ENCODE results near the gene SIDT2. TPM values are rescaled to one million over a fixed set of nuclear protein-coding genes. Genes with fewer than 3 reads are reported as not detected.

The SIDT2 gene
- total RNA-seq, 1 donor from 2014 or later: 16.2 TPM

GRCh38 chr11:117195258-117195657 is 16.7 kb downstream of the SIDT2 start:
- Histone ChIP-seq H3K36me3 (ENCODE audit: control insufficient read depth in 3 of 3, insufficient read depth in 3 of 3, low read length in 3 of 3) (peaks cover 35 to 47% (median 35%) of the 10 kb centered on the region in 3 donors), H3K4me1 (ENCODE audit: control insufficient read depth in 3 of 3, insufficient read depth in 3 of 3, low read length in 3 of 3) (peaks cover 11 to 20% (median 12%) of the 10 kb centered on the region in 3 donors), H3K9ac (ENCODE audit: low read depth in 1 of 3, low read length in 3 of 3) (no peak overlapping the region), H3K27me3 (ENCODE audit: control insufficient read depth in 3 of 3, insufficient read depth in 3 of 3, low read length in 3 of 3) (peaks cover 0 to 4% (median 0%) of the 10 kb centered on the region in 3 donors), H3K27ac (ENCODE audit: low read depth, low read length) (no peak overlapping the region), H3K4me3 (ENCODE audit: low read length in 3 of 3) (no peak overlapping the region), H3K9me3 (ENCODE audit: control insufficient read depth in 3 of 3, low read length in 3 of 3) (no peaks in the 10 kb centered on the region)

DNA sequence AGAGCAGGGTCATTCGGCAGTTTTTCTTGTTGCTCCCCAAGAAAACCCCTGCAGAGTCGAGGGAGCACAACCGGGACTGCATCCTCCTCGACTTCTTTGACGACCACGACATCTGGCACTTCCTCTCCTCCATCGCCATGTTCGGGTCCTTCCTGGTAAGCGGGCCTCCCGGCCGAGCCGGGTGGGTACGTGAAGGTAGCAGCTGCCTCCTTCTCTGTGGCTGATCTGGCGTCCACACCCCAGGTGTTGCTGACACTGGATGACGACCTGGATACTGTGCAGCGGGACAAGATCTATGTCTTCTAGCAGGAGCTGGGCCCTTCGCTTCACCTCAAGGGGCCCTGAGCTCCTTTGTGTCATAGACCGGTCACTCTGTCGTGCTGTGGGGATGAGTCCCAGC is 17.2 kb downstream of the SIDT2 start:
- no peak overlapping the region for H3K9ac ChIP-seq (ENCODE audit: low read depth in 1 of 3, low read length in 3 of 3)
- H3K36me3 ChIP-seq (ENCODE audit: control insufficient read depth in 3 of 3, insufficient read depth in 3 of 3, low read length in 3 of 3): peaks cover 30 to 41% (median 31%) of the 10 kb centered on the region in 3 donors
- no peaks in the 10 kb centered on the region for H3K9me3 ChIP-seq (ENCODE audit: control insufficient read depth in 3 of 3, low read length in 3 of 3)
- H3K27ac ChIP-seq (ENCODE audit: low read depth, low read length): no peak overlapping the region
- peaks cover 0 to 4% (median 0%) of the 10 kb centered on the region in 3 donors for H3K27me3 ChIP-seq (ENCODE audit: control insufficient read depth in 3 of 3, insufficient read depth in 3 of 3, low read length in 3 of 3)
- no peak overlapping the region for H3K4me3 ChIP-seq (ENCODE audit: low read length in 3 of 3)
- H3K4me1 ChIP-seq (ENCODE audit: control insufficient read depth in 3 of 3, insufficient read depth in 3 of 3, low read length in 3 of 3): peaks cover 12 to 23% (median 14%) of the 10 kb centered on the region in 3 donors

GRCh38 chr11:117197006-117197405 is 18.5 kb downstream of the SIDT2 start:
- H3K9me3 ChIP-seq (ENCODE audit: control insufficient read depth in 3 of 3, low read length in 3 of 3): no peaks in the 10 kb centered on the region
- no peak overlapping the region for H3K4me3 ChIP-seq (ENCODE audit: low read length in 3 of 3)
- peaks cover 24 to 35% (median 24%) of the 10 kb centered on the region in 3 donors for H3K4me1 ChIP-seq (ENCODE audit: control insufficient read depth in 3 of 3, insufficient read depth in 3 of 3, low read length in 3 of 3)
- peak overlapping the region; percentile 88 for H3K27ac ChIP-seq (ENCODE audit: low read depth, low read length)
- H3K9ac ChIP-seq (ENCODE audit: low read depth in 1 of 3, low read length in 3 of 3): no peak overlapping the region
- H3K27me3 ChIP-seq (ENCODE audit: control insufficient read depth in 3 of 3, insufficient read depth in 3 of 3, low read length in 3 of 3): peaks cover 0 to 4% (median 0%) of the 10 kb centered on the region in 3 donors
- H3K36me3 ChIP-seq (ENCODE audit: control insufficient read depth in 3 of 3, insufficient read depth in 3 of 3, low read length in 3 of 3): peaks cover 24 to 32% (median 26%) of the 10 kb centered on the region in 3 donors

DNA sequence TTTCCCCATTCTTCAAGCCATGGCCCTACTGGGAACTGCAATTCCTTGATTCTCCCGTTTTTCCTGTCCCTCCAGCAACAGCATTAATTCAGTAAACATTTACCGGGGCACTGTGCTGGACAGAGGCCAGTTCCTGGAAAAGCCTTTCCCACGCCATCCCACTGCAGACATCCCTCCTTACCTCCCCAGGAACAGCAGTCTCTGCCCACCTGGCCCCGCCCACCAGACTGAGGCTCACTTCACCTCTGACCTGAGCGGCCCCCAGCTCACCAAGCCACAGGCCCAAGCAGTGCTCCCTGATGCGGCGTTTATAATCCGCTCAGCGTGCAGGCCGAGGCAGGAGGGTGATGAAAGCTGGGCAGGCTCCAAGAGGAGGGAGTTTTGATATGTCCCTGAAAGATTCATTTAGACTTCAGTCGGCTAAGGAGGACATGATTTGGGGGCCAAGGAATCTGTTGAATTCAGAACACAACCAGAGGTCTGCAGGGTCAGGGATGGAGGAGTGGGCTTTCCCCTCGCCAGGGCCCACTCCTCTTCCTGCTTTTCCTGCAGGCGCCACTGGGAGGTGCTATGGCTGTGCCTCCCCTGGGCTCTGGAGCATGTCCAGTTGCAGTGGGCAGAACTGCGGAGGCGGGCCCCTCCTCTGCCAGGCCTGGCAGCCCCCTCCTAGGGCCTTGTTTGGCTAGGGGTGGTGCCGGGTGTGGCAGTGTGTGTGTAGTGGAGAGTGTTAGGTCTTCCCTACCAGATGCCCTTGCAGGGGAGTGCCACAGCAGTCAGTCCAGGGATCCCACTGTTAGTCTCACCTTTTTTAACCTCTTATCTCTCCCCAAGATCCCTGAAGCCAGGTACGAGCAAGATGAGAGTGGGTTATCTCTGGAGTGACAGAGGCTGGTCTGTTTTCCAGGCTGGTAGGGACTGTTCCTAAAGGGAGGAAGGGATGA is 19.2 kb downstream of the SIDT2 start:
- Histone ChIP-seq H3K9me3 (ENCODE audit: control insufficient read depth in 3 of 3, low read length in 3 of 3) (no peaks in the 10 kb centered on the region), H3K27ac (ENCODE audit: low read depth, low read length) (peak overlapping the region; percentile 88), H3K4me1 (ENCODE audit: control insufficient read depth in 3 of 3, insufficient read depth in 3 of 3, low read length in 3 of 3) (peaks cover 31 to 42% (median 32%) of the 10 kb centered on the region in 3 donors), H3K4me3 (ENCODE audit: low read length in 3 of 3) (peak overlapping the region in 1 of 3 donors; percentile 21), H3K36me3 (ENCODE audit: control insufficient read depth in 3 of 3, insufficient read depth in 3 of 3, low read length in 3 of 3) (peaks cover 16 to 27% (median 23%) of the 10 kb centered on the region in 3 donors), H3K27me3 (ENCODE audit: control insufficient read depth in 3 of 3, insufficient read depth in 3 of 3, low read length in 3 of 3) (peaks cover 0 to 4% (median 0%) of the 10 kb centered on the region in 3 donors), H3K9ac (ENCODE audit: low read depth in 1 of 3, low read length in 3 of 3) (peak overlapping the region; percentile 60 to 76 (median 73))

- peak overlapping the region; percentile 60 to 76 (median 73) for H3K9ac ChIP-seq (ENCODE audit: low read depth in 1 of 3, low read length in 3 of 3)
- peak overlapping the region; percentile 88 for H3K27ac ChIP-seq (ENCODE audit: low read depth, low read length)
- H3K36me3 ChIP-seq (ENCODE audit: control insufficient read depth in 3 of 3, insufficient read depth in 3 of 3, low read length in 3 of 3): peaks cover 16 to 27% (median 23%) of the 10 kb centered on the region in 3 donors
- H3K9me3 ChIP-seq (ENCODE audit: control insufficient read depth in 3 of 3, low read length in 3 of 3): no peaks in the 10 kb centered on the region
- peaks cover 0 to 4% (median 0%) of the 10 kb centered on the region in 3 donors for H3K27me3 ChIP-seq (ENCODE audit: control insufficient read depth in 3 of 3, insufficient read depth in 3 of 3, low read length in 3 of 3)
- H3K4me1 ChIP-seq (ENCODE audit: control insufficient read depth in 3 of 3, insufficient read depth in 3 of 3, low read length in 3 of 3): peaks cover 34 to 49% (median 38%) of the 10 kb centered on the region in 3 donors
- peak overlapping the region; percentile 54 to 58 (median 56) for H3K4me3 ChIP-seq (ENCODE audit: low read length in 3 of 3)
Observed at GRCh38 chr11:117198613-117199012, 20.1 kb downstream of the SIDT2 start.

DNA sequence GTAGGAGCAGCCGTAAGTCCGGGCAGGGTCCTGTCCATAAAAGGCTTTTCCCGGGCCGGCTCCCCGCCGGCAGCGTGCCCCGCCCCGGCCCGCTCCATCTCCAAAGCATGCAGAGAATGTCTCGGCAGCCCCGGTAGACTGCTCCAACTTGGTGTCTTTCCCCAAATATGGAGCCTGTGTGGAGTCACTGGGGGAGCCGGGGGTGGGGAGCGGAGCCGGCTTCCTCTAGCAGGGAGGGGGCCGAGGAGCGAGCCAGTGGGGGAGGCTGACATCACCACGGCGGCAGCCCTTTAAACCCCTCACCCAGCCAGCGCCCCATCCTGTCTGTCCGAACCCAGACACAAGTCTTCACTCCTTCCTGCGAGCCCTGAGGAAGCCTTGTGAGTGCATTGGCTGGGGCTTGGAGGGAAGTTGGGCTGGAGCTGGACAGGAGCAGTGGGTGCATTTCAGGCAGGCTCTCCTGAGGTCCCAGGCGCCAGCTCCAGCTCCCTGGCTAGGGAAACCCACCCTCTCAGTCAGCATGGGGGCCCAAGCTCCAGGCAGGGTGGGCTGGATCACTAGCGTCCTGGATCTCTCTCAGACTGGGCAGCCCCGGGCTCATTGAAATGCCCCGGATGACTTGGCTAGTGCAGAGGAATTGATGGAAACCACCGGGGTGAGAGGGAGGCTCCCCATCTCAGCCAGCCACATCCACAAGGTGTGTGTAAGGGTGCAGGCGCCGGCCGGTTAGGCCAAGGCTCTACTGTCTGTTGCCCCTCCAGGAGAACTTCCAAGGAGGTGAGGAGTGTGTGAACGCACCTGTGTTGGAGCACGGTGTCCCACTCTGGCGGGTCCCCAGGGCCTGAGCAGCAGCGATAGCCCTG is 20.7 kb downstream of the SIDT2 start, which contains the start of gene TAGLN:
Gene TAGLN (plus strand): TSS at position 318 of the 863 bp plus-strand sequence. CDS start 3,644 bp downstream, outside the sequence.
- Histone ChIP-seq H3K27me3 (ENCODE audit: control insufficient read depth in 3 of 3, insufficient read depth in 3 of 3, low read length in 3 of 3) (peaks cover 0 to 4% (median 0%) of the 10 kb centered on the region in 3 donors), H3K9me3 (ENCODE audit: control insufficient read depth in 3 of 3, low read length in 3 of 3) (no peaks in the 10 kb centered on the region), H3K27ac (ENCODE audit: low read depth, low read length) (peak within 1 kb of the TSS; percentile 88), H3K4me3 (ENCODE audit: low read length in 3 of 3) (peak within 1 kb of the TSS; percentile 61 to 78 (median 64)), H3K9ac (ENCODE audit: low read depth in 1 of 3, low read length in 3 of 3) (peak within 1 kb of the TSS; percentile 76 to 80 (median 77)), H3K36me3 (ENCODE audit: control insufficient read depth in 3 of 3, insufficient read depth in 3 of 3, low read length in 3 of 3) (peaks cover 19 to 32% (median 30%) of the 10 kb centered on the region in 3 donors), H3K4me1 (ENCODE audit: control insufficient read depth in 3 of 3, insufficient read depth in 3 of 3, low read length in 3 of 3) (peaks cover 38 to 53% (median 45%) of the 10 kb centered on the region in 3 donors)

DNA sequence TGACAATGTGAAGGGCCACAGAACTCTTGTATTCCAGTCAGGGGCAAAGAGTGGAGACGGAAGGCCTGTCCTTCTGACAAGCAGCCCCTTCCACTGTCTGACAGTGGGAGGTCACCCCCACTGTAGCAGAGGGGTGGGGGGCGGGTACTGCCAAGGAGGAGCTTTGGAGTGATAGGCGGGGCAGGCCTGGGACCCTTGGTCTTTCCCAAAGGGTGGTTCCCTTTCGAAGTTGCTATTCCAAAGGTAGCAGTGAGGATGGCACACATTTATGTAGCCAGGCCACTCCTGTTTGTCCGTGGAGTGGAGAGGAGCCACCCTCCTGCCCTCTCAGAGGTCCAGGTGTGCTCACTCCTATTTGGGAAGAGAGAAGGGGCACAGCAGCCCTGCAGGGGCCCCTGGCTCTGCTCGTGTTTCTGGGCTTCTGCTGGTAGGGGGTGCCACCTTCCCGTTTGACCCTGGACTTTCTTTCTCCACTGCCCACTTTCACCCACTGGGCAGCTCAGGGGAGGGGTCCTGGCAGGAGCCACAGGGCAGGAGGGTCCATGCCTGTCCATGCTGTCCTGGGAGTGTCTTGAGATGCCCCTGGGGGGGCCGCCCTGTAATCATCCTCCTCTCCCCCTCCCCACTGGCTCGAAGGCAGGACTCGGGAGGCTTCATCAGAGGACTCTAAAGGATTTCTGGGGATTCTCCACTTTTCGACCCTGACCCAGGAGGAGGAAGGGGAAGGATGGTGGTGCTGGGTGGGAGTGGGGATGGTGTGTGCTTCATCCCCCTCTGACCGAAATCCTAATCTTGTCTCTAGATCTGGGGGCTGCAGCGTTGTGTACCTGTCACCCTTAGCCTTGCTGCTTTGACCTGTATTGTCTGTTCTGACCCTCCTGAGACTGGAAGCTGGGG is 21.6 kb downstream of the SIDT2 start:
- peaks cover 46 to 58% (median 53%) of the 10 kb centered on the region in 3 donors for H3K4me1 ChIP-seq (ENCODE audit: control insufficient read depth in 3 of 3, insufficient read depth in 3 of 3, low read length in 3 of 3)
- H3K9ac ChIP-seq (ENCODE audit: low read depth in 1 of 3, low read length in 3 of 3): peak overlapping the region; percentile 76 to 80 (median 77)
- peaks cover 20 to 32% (median 29%) of the 10 kb centered on the region in 3 donors for H3K36me3 ChIP-seq (ENCODE audit: control insufficient read depth in 3 of 3, insufficient read depth in 3 of 3, low read length in 3 of 3)
- peaks cover 0 to 4% (median 0%) of the 10 kb centered on the region in 3 donors for H3K27me3 ChIP-seq (ENCODE audit: control insufficient read depth in 3 of 3, insufficient read depth in 3 of 3, low read length in 3 of 3)
- no peaks in the 10 kb centered on the region for H3K9me3 ChIP-seq (ENCODE audit: control insufficient read depth in 3 of 3, low read length in 3 of 3)
- H3K4me3 ChIP-seq (ENCODE audit: low read length in 3 of 3): peak overlapping the region; percentile 61 to 78 (median 64)
- H3K27ac ChIP-seq (ENCODE audit: low read depth, low read length): peak overlapping the region; percentile 88

GRCh38 chr11:117200813-117201657 is 22.5 kb downstream of the SIDT2 start:
- Histone ChIP-seq H3K9ac (ENCODE audit: low read depth in 1 of 3, low read length in 3 of 3) (peak overlapping the region; percentile 54 to 80 (median 72)), H3K36me3 (ENCODE audit: control insufficient read depth in 3 of 3, insufficient read depth in 3 of 3, low read length in 3 of 3) (peaks cover 19 to 26% (median 24%) of the 10 kb centered on the region in 3 donors), H3K9me3 (ENCODE audit: control insufficient read depth in 3 of 3, low read length in 3 of 3) (no peaks in the 10 kb centered on the region), H3K4me3 (ENCODE audit: low read length in 3 of 3) (peak overlapping the region; percentile 61 to 78 (median 64)), H3K27ac (ENCODE audit: low read depth, low read length) (peak overlapping the region; percentile 88), H3K27me3 (ENCODE audit: control insufficient read depth in 3 of 3, insufficient read depth in 3 of 3, low read length in 3 of 3) (peaks cover 0 to 4% (median 0%) of the 10 kb centered on the region in 3 donors), H3K4me1 (ENCODE audit: control insufficient read depth in 3 of 3, insufficient read depth in 3 of 3, low read length in 3 of 3) (peaks cover 46 to 61% (median 56%) of the 10 kb centered on the region in 3 donors)

Data from skeletal muscle tissue (tissue), 4 donors.